MM.1S (cell line): Measurements from ENCODE around the gene CIRBP.

Experiments
- CTCF ChIP-seq: fragments of 300-600 bp; sonication (generic); IDR thresholded peaks from 2 replicates; pipeline ENCODE4 v1.5.1; 2016; ENCODE audit warnings: antibody characterized with exemption, low read length, mixed read lengths
- EZH2 ChIP-seq: fragments of 300-600 bp; sonication (generic); optimal IDR thresholded peaks from 2 replicates; pipeline ENCODE3; 2017; ENCODE audit warnings: low read depth, mild to moderate bottlenecking, antibody characterized with exemption, low read length, mixed read lengths
- EZH2phosphoT487 ChIP-seq: fragments of 300-600 bp; sonication (generic); IDR thresholded peaks from 2 replicates; pipeline ENCODE4 v1.6.1; 2018; ENCODE audit warnings: antibody characterized with exemption, low read length

- TF ChIP-seq CTCF (no peak), EZH2 (no peak), EZH2phosphoT487 (no peak)
These were observed 26.3 kb downstream of the CIRBP start for GRCh38 chr19:1295169-1296012.
